Heart left ventricle (tissue), 16 donors: ENCODE results near the gene LRRFIP1. TPM values are rescaled to one million over a fixed set of nuclear protein-coding genes. Genes with fewer than 3 reads are reported as not detected.

Experiments used
- ATAC-seq, 4 donors: fragments of 200-7000 bp; cut with Tn5 transposase; one replicate each; pipeline ENCODE4 v1.9.1; 2020 to 2022; ENCODE audit warnings: moderate library complexity in 4 of 4, mild to moderate bottlenecking in 3 of 4, moderate number of reproducible peaks in 1 of 4
- DNase-seq, 5 donors: peaks; one replicate each; pipeline ENCODE4 v3.0.0-alpha.2; 2020
- H3K27ac ChIP-seq, 12 donors: fragments of 200-600 bp; sonication (generic) in 4 of 12; one replicate each; pipeline versions ENCODE4 v1.5.0 to v1.8.0; 2016 to 2022; ENCODE audit warnings: mild to moderate bottlenecking in 2 of 12
- H3K27me3 ChIP-seq, 9 donors: fragments of 200-600 bp; sonication (generic) in 2 of 9; one replicate each; pipeline versions ENCODE4 v1.5.1 to v1.8.0; 2016 to 2022; ENCODE audit warnings: mild to moderate bottlenecking in 3 of 9
- H3K36me3 ChIP-seq, 9 donors: fragments of 200-600 bp; sonication (generic) in 2 of 9; one replicate each; pipeline versions ENCODE4 v1.5.0 to v1.8.0; 2018 to 2022; ENCODE audit warnings: mild to moderate bottlenecking in 2 of 9
- H3K4me1 ChIP-seq, 12 donors: fragments of 200-600 bp; sonication (generic) in 4 of 12; one replicate each; pipeline versions ENCODE4 v1.5.0 to v1.8.0; 2016 to 2022; ENCODE audit warnings: mild to moderate bottlenecking in 3 of 12
- H3K4me3 ChIP-seq, 12 donors: fragments of 200-600 bp; sonication (generic) in 4 of 12; one replicate each; pipeline versions ENCODE4 v1.5.0 to v1.8.0; 2017 to 2022; ENCODE audit warnings: mild to moderate bottlenecking in 9 of 12, moderate library complexity in 4 of 12
- H3K9me3 ChIP-seq, 12 donors: fragments of 200-600 bp; sonication (generic) in 4 of 12; one replicate each; pipeline versions ENCODE4 v1.5.0 to v1.8.0; 2016 to 2022; ENCODE audit warnings: mild to moderate bottlenecking in 1 of 12
- CTCF ChIP-seq, 12 donors: fragments of 200-600 bp; sonication (generic) in 4 of 12; IDR thresholded peaks; one replicate each; pipeline versions ENCODE4 v1.5.0 to v1.8.0; 2018 to 2022; ENCODE audit warnings: antibody characterized with exemption in 12 of 12, mild to moderate bottlenecking in 5 of 12
- POLR2A ChIP-seq, 2 donors: fragments of 450-650 bp; IDR thresholded peaks; one replicate each; pipeline ENCODE4 v1.6.1; 2017; ENCODE audit warnings: antibody characterized with exemption in 2 of 2, mild to moderate bottlenecking in 2 of 2, moderate library complexity in 2 of 2
- WGBS, 4 donors: extraction: QIAGEN DNeasy Blood & Tissue Kit in 2 of 4; methylation state at CpG; one replicate each; pipeline versions ENCODE4 v1.1.5 to v1.1.7; 2013 to 2018; 5-methylcytosine and 5-hydroxymethylcytosine counted together
- intact Hi-C, 10 donors: fragments of 100-400 bp; cut with DNase I; formaldehyde crosslinking; loops; one replicate each; pipeline versions ENCODE4 v1.11.1 to v1.14.2; 2022
- polyA plus RNA-seq, 2 donors: library from polyadenylated mRNA; stranded (reverse); fragments of 200-250 nt; gene quantifications; one replicate each; pipeline ENCODE4 v1.2.3, GENCODE V29; 2013
- total RNA-seq, 9 donors: library from RNA; depleted of rRNA in 2 of 9; stranded (reverse); fragments of >200 nt in 2 of 9; fragmentation: NEBNext Ultra II Directional in 3 of 9; extraction: Animal tissue kit (Norgen Biotek cat#: 25700) in 3 of 9; gene quantifications; one replicate each; pipeline versions ENCODE4 v1.1.0 to v1.2.4, GENCODE V29; 2016 to 2023
- donor health status: ischemic (EF 13 %, LVEDD 7.1; RV severe dilation, severe dysfunction).
- donor health status: healthy with polysubstance abuse.
- donor health status: DM: no; HTN: yes; CAD: no.
- donor health status: DM: no; HTN: no; CAD: no.
- donor health status: ischemic (EF 25% LVEDD 6.9; RV normal size, moderate dysfunction).
- donor health status: ischemic (EF 25% LVEDD 5.7; RV mildly dilated, moderate dysfunction).
- donor health status: healthy.
- donor health status: DM: yes; HTN: yes; CAD: no.
- donor health status: ischemic (EF 35%, LVEDD 5.7; RV mildly dilated, moderate dysfunction).
- donor health status: nonischemic (EF 11% LVEDD 7.7; RV severe dilation, severe dysfunction).
- donor health status: DM: yes; HTN: yes; CAD: no.
- donor health status: PGD.
- donor health status: ischemic (EF 29% LVEDD 5.4; RV normal size, mild dysfunction).
- donor health status: nonischemic (EF 23%, LVEDD 6.1; RV moderate dilation, normal function).

LRRFIP1 gene
- total and polyA plus RNA-seq, 11 donors, result 78.7 to 151 (median 111) TPM

DNA sequence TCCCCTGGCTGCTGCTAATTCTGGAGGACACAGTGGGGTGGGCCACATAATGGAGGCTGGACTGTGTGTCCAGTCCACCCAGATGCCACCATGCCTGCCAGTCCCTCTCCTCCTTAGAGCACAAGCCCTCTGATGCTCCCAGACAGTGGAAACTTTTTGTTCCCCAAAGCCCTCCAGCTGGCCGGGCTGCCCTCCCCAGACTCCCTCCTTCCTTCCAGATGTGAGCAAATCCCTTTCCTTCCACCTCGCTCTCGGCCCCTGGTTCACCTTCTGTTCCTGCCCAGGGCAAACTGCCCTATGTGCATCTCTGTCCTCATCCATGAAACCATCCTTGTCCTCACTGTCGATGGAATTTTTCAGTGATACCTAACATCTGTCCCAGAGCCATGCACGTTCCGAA is 33.9 kb downstream of the LRRFIP1 start:
- Histone ChIP-seq H3K36me3 (peaks cover 0 to 4% (median 0%) of the 10 kb centered on the region in 9 donors), H3K4me1 (peaks cover 4 to 38% (median 29%) of the 10 kb centered on the region in 12 donors), H3K27me3 (no peaks in the 10 kb centered on the region), H3K9me3 (no peaks in the 10 kb centered on the region), H3K4me3 (no peak overlapping the region), H3K27ac (peak overlapping the region in 2 of 12 donors; percentile 17 to 59)
- intact Hi-C loops, result loop anchor here in 5 of 10 donors (5.0 to 10.0 kb wide), 4 partner anchors 34 to 79 kb away; partner anchors contain the start of genes LRRFIP1 (in 3 of the 5) and RAB17 (in 1 of the 5)
- no peak for TF ChIP-seq CTCF (IDR thresholded peaks at IDR 0.05)
- no peak for TF ChIP-seq POLR2A (IDR thresholded peaks at IDR 0.05)
- ATAC-seq (no peak), DNase-seq (no peak)
- 66 to 70% (median 70%) methylated on average over 6 of the region's 6 CpGs for WGBS, 4 donors

DNA sequence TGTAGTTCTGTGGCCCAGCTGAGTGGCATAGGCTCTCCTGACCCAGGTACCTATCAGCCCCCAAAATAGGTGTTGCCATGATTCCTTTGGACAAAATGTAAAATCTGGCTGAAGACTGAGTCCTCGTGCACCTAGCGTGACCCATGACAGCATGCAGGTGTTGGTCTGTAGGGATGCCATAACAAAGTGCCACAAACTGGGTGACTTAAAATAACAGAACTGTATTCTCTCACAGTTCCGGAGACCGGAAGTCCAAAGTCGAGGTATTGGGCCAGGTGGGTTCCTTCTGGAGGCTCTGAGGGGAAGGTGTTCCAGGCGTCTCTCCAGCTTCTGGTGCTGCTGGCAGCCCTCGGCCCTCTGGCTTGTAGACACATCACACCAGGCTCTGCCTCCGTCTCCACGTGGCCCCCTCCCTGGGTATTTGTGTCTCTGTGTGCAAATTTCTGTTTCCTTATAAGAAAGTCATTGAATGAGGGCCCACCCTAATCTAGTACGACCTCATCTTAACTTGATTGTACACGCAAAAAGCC is 34.5 kb downstream of the LRRFIP1 start:
- 72 to 77% (median 74%) methylated on average over 11 of the region's 11 CpGs for WGBS, 4 donors
- peak overlapping the region in 8 of 12 donors; percentile 10 to 78 (median 48) for H3K27ac ChIP-seq
- no peak for ATAC-seq
- peaks cover 0 to 4% (median 0%) of the 10 kb centered on the region in 9 donors for H3K36me3 ChIP-seq
- peaks cover 4 to 38% (median 29%) of the 10 kb centered on the region in 12 donors for H3K4me1 ChIP-seq
- no peak overlapping the region for H3K4me3 ChIP-seq
- TF ChIP-seq POLR2A (IDR thresholded peaks at IDR 0.05) (no peak), CTCF (IDR thresholded peaks at IDR 0.05) (no peak)
- no peaks in the 10 kb centered on the region for H3K27me3 ChIP-seq
- DNase-seq, result no peak
- intact Hi-C loops, result loop anchor here in 5 of 10 donors (5.0 to 10.0 kb wide), 4 partner anchors 35 to 80 kb away; partner anchors contain the start of genes LRRFIP1 (in 3 of the 5) and RAB17 (in 1 of the 5)
- no peaks in the 10 kb centered on the region for H3K9me3 ChIP-seq

DNA sequence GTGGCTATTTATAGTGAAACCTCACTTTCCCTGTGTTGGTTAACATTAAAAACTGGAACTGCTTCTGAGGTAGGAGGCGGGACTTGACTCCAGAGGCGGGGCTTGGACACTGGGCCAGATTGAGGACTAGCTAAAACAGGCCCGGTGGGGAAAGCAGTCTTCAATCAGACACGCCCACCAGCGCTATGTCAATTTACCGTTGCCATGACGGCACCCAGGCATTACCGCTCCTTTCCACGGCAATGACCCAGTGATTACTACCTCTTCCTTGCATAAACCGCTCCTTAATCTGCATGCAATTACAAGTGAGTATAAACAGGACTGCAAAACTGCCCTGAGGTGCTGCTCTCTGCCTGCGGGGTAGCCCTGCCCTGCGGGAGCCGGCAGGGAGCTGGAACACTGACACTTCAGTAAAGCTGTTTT is 35.3 kb downstream of the LRRFIP1 start:
- 5 to 18% (median 18%) methylated on average over 13 of the region's 13 CpGs for WGBS, 4 donors
- intact Hi-C loops, result loop anchor here in 5 of 10 donors (5.0 to 10.0 kb wide), 4 partner anchors 35 to 80 kb away; partner anchors contain the start of genes LRRFIP1 (in 3 of the 5) and RAB17 (in 1 of the 5)
- Histone ChIP-seq H3K9me3 (no peaks in the 10 kb centered on the region), H3K4me1 (peaks cover 4 to 38% (median 29%) of the 10 kb centered on the region in 12 donors), H3K4me3 (peak overlapping the region in 3 of 12 donors; percentile 7 to 21 (median 17)), H3K27me3 (no peaks in the 10 kb centered on the region), H3K27ac (peak overlapping the region in 9 of 12 donors; percentile 10 to 78 (median 48)), H3K36me3 (no peaks in the 10 kb centered on the region)
- ATAC-seq (peak; percentile 79 to 89 (median 86)), DNase-seq (peak; percentile 80 to 93 (median 86))
- TF ChIP-seq CTCF (IDR thresholded peaks at IDR 0.05), result peak in 1 of 12 donors; percentile 5
- no peak for TF ChIP-seq POLR2A (IDR thresholded peaks at IDR 0.05)

- H3K27me3 ChIP-seq, result no peaks in the 10 kb centered on the region
- peaks cover 4 to 42% (median 30%) of the 10 kb centered on the region in 12 donors for H3K4me1 ChIP-seq
- H3K27ac ChIP-seq, result peak overlapping the region in 9 of 12 donors; percentile 10 to 78 (median 50)
- DNase-seq (no peak), ATAC-seq (peak in 3 of 4 donors; percentile 24 to 37 (median 35))
- no peak overlapping the region for H3K4me3 ChIP-seq
- TF ChIP-seq CTCF (IDR thresholded peaks at IDR 0.05) (no peak), POLR2A (IDR thresholded peaks at IDR 0.05) (no peak)
- intact Hi-C loops, result loop anchor here in 5 of 10 donors (5.0 to 10.0 kb wide), 4 partner anchors 36 to 81 kb away; partner anchors contain the start of genes LRRFIP1 (in 3 of the 5) and RAB17 (in 1 of the 5)
- WGBS, 4 donors, result 51 to 65% (median 61%) methylated on average over 12 of the region's 12 CpGs
- no peaks in the 10 kb centered on the region for H3K9me3 ChIP-seq
- no peaks in the 10 kb centered on the region for H3K36me3 ChIP-seq
Observed at GRCh38 chr2:237663517-237664110, 36.2 kb downstream of the LRRFIP1 start.
